Measurements from ENCODE around the gene APCDD1L.

The APCDD1L gene

GRCh38 chr20:58515233-58516212 lies at the start of gene APCDD1L:
Gene APCDD1L (minus strand): TSS chr20:58515399. CDS start chr20:58514707, 692 bp downstream.
- DNase-seq, result no peak

- DNase-seq, result no peak
Observed at GRCh38 chr20:58559368-58559729, 44.1 kb upstream of the APCDD1L start.

- no peak for DNase-seq
Observed at GRCh38 chr20:58558486-58559367, 43.5 kb upstream of the APCDD1L start.

- DNase-seq, result no peak
Observed at GRCh38 chr20:58557733-58558342, 42.6 kb upstream of the APCDD1L start.

- DNase-seq, result no peak
Observed at GRCh38 chr20:58556961-58557360, 41.8 kb upstream of the APCDD1L start.

- no peak for DNase-seq
Observed at GRCh38 chr20:58555078-58555765, 40.0 kb upstream of the APCDD1L start.

GRCh38 chr20:58554541-58554940 lies 39.3 kb upstream of the APCDD1L start:
- no peak for DNase-seq

GRCh38 chr20:58553841-58554240 lies 38.6 kb upstream of the APCDD1L start:
- DNase-seq, result no peak

GRCh38 chr20:58553166-58553696 lies 38.0 kb upstream of the APCDD1L start:
- no peak for DNase-seq

GRCh38 chr20:58552366-58552934 lies 37.3 kb upstream of the APCDD1L start:
- DNase-seq, result no peak

- DNase-seq, result no peak
Observed at GRCh38 chr20:58551631-58552030, 36.4 kb upstream of the APCDD1L start.

GRCh38 chr20:58550275-58551059 lies 35.3 kb upstream of the APCDD1L start:
- no peak for DNase-seq

GRCh38 chr20:58549231-58550209 lies 34.3 kb upstream of the APCDD1L start:
- DNase-seq, result no peak

- DNase-seq, result no peak
Observed at GRCh38 chr20:58547623-58548475, 32.6 kb upstream of the APCDD1L start.

- no peak for DNase-seq
Observed at GRCh38 chr20:58546756-58547622, 31.8 kb upstream of the APCDD1L start.

GRCh38 chr20:58546416-58546711 lies 31.2 kb upstream of the APCDD1L start:
- no peak for DNase-seq

GRCh38 chr20:58545565-58546415 lies 30.6 kb upstream of the APCDD1L start:
- DNase-seq, result no peak
